ENCODE results near the gene RAE1. TPM values are rescaled to one million over a fixed set of nuclear protein-coding genes. Genes with fewer than 3 reads are reported as not detected.
A peak's percentile ranks its signal among the peaks of the same experiment; 100 is the strongest.

Gene RAE1
- total and polyA plus RNA-seq, 9 donors, result 19.9 to 30.5 (median 24.9) TPM

DNA sequence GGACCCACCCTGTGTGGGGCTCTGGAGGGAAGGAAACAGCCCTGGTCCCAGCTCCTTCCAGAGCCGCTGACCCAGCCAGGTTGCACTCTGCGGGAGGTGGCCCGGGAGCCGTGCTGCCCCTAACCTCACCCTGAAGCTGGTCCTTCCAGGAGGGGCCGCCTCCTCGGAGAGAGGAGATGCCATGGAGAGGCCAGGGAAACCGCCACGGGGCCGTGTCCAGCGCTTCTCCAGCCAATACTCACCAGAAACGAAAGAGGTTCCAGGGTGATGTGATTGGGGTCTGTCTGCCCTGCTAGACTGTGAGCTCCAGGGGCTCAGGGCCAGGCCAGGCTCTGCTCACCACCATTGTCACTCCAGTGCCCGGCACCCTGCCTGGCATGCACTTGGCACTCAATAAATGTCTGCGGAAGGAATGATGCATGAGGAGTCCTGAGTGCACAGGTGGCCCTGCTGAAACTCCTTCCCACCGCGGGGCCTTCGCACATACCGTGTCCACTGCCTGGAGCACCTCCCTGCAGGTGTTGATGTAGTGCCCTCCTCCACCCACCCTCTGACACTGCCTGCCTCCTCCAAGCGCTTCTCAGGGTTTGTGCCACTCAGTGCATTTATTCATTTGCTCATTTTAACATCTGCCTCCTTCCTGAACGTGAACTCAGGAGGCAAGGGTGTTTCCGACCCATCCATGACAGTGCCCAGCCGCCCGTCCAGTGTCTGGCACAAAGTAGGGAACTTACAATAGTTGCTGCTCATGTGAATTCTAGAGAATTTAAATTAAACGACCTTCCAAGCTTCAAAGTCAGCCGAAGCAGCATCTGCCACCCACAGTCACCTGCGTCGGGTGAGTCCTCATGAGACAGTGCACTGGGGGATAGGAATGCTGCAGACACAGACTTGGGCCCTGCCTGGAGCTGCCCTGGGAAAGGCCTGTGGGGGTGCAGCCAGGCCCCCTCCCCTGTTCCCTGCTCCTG, 70.5 kb downstream of the RAE1 start:
- no peak for DNase-seq
- Histone ChIP-seq H3K4me3 (ENCODE audit: low read length) (no peak overlapping the region), H3K9me3 (replicated peaks; ENCODE audit: control insufficient read depth, low read depth, low read length) (no peaks in the 10 kb centered on the region), H3K36me3 (ENCODE audit: control insufficient read depth, insufficient read depth, low read length) (no peaks in the 10 kb centered on the region), H3K4me1 (ENCODE audit: control insufficient read depth, insufficient read depth, low read length) (peaks cover 9% of the 10 kb centered on the region), H3K27ac (ENCODE audit: low read length) (no peak overlapping the region), H3K27me3 (ENCODE audit: control insufficient read depth, insufficient read depth, low read length) (no peaks in the 10 kb centered on the region)
- WGBS (ENCODE audit: insufficient coverage), result 77% methylated on average over 24 of the region's 26 CpGs

DNA sequence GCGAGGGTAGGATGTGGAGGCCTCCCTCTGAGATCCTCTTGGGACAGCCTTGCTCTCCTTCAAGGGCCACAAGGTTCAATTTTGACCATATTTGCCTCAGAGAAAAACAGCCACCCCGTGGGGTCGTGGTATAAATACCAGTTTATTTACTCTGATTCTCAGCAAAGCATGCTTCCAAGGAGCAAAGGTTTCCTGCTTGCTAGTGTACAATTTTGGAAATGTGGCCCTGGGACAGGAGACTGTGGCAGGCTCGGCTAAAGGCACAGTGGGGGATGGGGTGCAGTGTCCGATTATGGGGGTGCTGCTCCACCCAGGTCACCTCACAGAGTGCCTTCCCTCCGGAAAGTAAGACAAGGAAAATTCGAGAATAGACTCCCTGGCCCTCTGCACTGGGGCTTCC, 71.2 kb downstream of the RAE1 start:
- no peak overlapping the region for H3K4me3 ChIP-seq (ENCODE audit: low read length)
- no peaks in the 10 kb centered on the region for H3K9me3 ChIP-seq (replicated peaks; ENCODE audit: control insufficient read depth, low read depth, low read length)
- H3K27me3 ChIP-seq (ENCODE audit: control insufficient read depth, insufficient read depth, low read length), result no peaks in the 10 kb centered on the region
- 35% methylated on average over 4 of the region's 7 CpGs for WGBS (ENCODE audit: insufficient coverage)
- H3K4me1 ChIP-seq (ENCODE audit: control insufficient read depth, insufficient read depth, low read length), result peaks cover 9% of the 10 kb centered on the region
- H3K27ac ChIP-seq (ENCODE audit: low read length), result no peak overlapping the region
- no peak for DNase-seq
- no peaks in the 10 kb centered on the region for H3K36me3 ChIP-seq (ENCODE audit: control insufficient read depth, insufficient read depth, low read length)

DNA sequence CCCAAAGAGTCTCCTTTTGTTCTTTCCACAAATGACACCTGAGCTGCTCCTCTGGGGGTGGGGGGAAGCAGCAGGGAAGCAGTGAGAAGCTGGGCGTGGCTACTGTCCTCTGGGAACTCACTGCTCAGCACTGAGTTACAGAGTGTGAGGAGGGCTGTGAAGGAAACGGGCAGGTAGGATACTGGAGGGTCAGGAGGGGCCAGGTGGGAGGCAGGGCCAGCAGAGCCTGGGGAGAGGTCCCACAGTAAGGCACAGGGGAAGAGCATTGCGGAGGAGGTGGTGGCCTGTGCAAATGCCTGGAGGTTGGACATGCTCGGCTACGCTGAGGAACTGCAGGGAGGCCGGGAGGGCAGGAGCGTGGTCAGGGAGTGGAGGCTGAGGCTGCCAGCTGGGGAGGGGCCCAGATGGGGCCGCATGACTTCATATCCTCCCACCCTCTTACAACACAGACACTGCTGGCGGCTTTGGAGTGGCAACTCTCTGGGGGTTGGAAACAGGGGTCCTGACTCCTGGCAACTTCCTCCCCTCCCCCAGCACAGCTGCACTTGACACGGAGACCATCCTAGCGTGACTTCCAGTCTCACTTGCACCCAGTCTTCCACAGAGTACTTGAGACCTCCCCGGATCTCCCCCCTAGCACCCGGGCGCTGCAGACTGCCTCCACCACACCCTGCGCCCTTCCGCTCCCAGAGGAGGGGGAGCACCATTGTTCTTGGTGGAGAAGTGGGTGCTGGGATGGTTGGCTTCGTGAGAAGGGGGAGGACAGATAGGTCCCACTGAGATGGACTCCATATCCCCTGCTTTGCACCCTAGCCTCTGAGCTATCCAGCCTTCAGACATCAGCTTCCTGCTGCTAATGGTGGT, 74.3 kb downstream of the RAE1 start:
- 40% methylated on average over 3 of the region's 17 CpGs for WGBS (ENCODE audit: insufficient coverage)
- peak; percentile 29 for DNase-seq
- H3K27ac ChIP-seq (ENCODE audit: low read length), result no peak overlapping the region

DNA sequence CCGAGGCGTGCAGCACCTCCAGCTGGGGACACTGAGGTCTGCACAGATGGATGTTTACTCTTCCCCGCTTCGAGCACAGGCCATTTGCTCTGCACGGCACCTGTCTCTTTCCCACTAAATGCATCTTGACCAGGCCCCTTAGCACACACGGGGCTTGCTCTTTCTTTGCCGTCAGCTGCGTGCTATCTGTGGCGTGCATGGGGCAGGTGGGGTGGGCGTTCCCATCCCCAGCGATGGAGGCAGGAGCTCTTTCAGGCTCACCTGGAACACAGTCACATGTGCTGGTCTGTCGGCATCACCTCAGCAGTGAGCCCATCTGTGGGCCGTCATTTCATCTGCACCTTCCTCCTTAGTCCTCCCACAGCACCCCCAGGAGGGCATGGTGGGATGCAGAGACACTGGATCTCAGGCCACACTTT, 75.2 kb downstream of the RAE1 start:
- Histone ChIP-seq H3K9me3 (replicated peaks; ENCODE audit: control insufficient read depth, low read depth, low read length) (no peaks in the 10 kb centered on the region), H3K4me1 (ENCODE audit: control insufficient read depth, insufficient read depth, low read length) (peaks cover 9% of the 10 kb centered on the region), H3K4me3 (ENCODE audit: low read length) (no peak overlapping the region), H3K27ac (ENCODE audit: low read length) (no peak overlapping the region), H3K36me3 (ENCODE audit: control insufficient read depth, insufficient read depth, low read length) (no peaks in the 10 kb centered on the region), H3K27me3 (ENCODE audit: control insufficient read depth, insufficient read depth, low read length) (no peaks in the 10 kb centered on the region)
- DNase-seq, result no peak
- 68% methylated on average over 9 of the region's 13 CpGs for WGBS (ENCODE audit: insufficient coverage)

More for the DNA sequence above, 74.3 kb downstream of the RAE1 start:
- Histone ChIP-seq H3K27me3 (ENCODE audit: control insufficient read depth, insufficient read depth, low read length) (no peaks in the 10 kb centered on the region), H3K9me3 (replicated peaks; ENCODE audit: control insufficient read depth, low read depth, low read length) (no peaks in the 10 kb centered on the region), H3K4me3 (ENCODE audit: low read length) (no peak overlapping the region), H3K4me1 (ENCODE audit: control insufficient read depth, insufficient read depth, low read length) (peaks cover 9% of the 10 kb centered on the region), H3K36me3 (ENCODE audit: control insufficient read depth, insufficient read depth, low read length) (no peaks in the 10 kb centered on the region)

DNA sequence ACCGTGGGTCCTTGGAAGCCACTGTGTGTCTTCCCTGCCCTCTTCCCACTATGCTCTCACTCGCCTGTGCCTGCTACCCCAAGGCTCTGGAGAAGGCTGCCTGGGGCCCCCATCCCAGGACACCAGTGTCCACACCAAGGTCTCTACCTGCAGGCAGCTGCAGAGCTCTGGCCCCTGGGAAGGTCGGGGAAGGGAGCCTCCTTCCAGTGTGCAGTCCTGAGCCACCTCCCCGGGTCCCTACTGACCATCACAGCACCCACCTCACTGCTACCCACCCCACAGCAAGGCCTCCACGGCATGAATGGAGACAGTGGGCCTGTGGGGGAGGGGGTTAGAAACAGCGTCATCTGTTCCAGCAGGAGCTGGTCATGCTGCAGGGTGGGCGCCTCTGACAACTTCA, 75.8 kb downstream of the RAE1 start:
- H3K36me3 ChIP-seq (ENCODE audit: control insufficient read depth, insufficient read depth, low read length), result no peaks in the 10 kb centered on the region
- H3K4me1 ChIP-seq (ENCODE audit: control insufficient read depth, insufficient read depth, low read length), result peaks cover 9% of the 10 kb centered on the region
- 90% methylated on average over 2 of the region's 7 CpGs for whole genome bisulfite sequencing (ENCODE audit: insufficient coverage)
- H3K4me3 ChIP-seq (ENCODE audit: low read length), result no peak overlapping the region
- H3K27me3 ChIP-seq (ENCODE audit: control insufficient read depth, insufficient read depth, low read length), result no peaks in the 10 kb centered on the region
- H3K27ac ChIP-seq (ENCODE audit: low read length), result no peak overlapping the region
- DNase-seq, result no peak
- H3K9me3 ChIP-seq (replicated peaks; ENCODE audit: control insufficient read depth, low read depth, low read length), result no peaks in the 10 kb centered on the region

DNA sequence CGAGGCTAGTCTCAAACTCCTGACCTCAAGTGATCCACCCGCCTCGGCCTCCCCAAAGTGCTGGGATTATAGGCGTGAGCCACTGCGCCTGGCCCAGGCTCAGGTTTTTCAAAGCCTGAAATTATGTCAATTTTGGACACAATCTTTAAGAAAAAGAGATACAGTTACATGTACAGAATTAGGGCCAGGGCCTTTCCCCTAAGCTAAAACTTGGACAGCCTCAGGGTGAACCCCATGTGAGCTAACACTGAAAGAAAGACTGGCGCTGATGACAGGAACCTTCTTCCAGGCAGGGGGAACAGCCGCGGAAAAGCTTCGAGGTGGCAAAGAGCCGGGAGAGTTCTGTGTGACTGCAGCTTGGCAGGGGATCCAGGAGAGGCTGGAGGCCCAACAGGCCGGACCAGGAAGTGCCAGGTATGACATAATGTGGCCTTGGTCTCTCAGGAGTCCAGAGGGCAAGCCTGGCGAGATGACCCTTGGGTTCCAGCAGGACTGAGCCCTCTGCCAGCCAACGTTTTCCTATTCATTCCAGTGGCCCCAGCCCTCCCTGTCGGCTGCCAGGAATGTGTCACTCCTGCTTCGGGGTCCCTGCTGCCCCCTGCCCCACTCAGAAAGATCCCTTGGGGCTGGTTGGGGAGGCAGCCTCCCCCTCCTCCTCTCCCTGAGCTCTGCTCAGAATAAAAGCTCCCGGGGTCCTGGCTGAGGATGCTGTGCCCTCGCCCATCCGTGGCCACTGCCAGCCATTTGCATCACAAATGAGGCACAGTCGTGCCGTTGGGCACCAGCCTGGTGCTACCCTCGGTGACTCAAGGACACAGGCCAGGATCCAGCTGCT, 77.5 kb downstream of the RAE1 start:
- Histone ChIP-seq H3K27ac (ENCODE audit: low read length) (no peak overlapping the region), H3K9me3 (replicated peaks; ENCODE audit: control insufficient read depth, low read depth, low read length) (no peaks in the 10 kb centered on the region), H3K4me1 (ENCODE audit: control insufficient read depth, insufficient read depth, low read length) (peaks cover 21% of the 10 kb centered on the region), H3K27me3 (ENCODE audit: control insufficient read depth, insufficient read depth, low read length) (no peaks in the 10 kb centered on the region), H3K36me3 (ENCODE audit: control insufficient read depth, insufficient read depth, low read length) (no peaks in the 10 kb centered on the region), H3K4me3 (ENCODE audit: low read length) (no peak overlapping the region)
- WGBS (ENCODE audit: insufficient coverage), result 58% methylated on average over 18 of the region's 21 CpGs
- peak; percentile 62 for DNase-seq

Other genes starting within 250 kb of the RAE1 start
- gene BMP7, start 84.6 kb upstream of the RAE1 start, total RNA-seq, result 3.8 TPM
- 10 to 100 TPM in 1 of 8 donors, 1 to 10 TPM in 7; 3.7 to 11.3 (median 5.4) TPM for gene BMP7, start 84.6 kb upstream of the RAE1 start, polyA plus RNA-seq (ENCODE audit: insufficient read depth in 1 of 8, insufficient read length in 8 of 8, low replicate concordance in 1 of 8)
- not detected for gene SPO11, start 21.5 kb upstream of the RAE1 start, total RNA-seq
- gene SPO11, start 21.5 kb upstream of the RAE1 start, polyA plus RNA-seq (ENCODE audit: insufficient read depth in 1 of 8, insufficient read length in 8 of 8, low replicate concordance in 1 of 8), result not detected
- gene RBM38, start 40.1 kb downstream of the RAE1 start, total RNA-seq, result 31.7 TPM
- 10 to 100 TPM; 46.0 to 63.7 (median 57.2) TPM for gene RBM38, start 40.1 kb downstream of the RAE1 start, polyA plus RNA-seq (ENCODE audit: insufficient read depth in 1 of 8, insufficient read length in 8 of 8, low replicate concordance in 1 of 8)
- gene CTCFL, start 173.9 kb downstream of the RAE1 start, total RNA-seq, result 0.04 TPM
- gene CTCFL, start 173.9 kb downstream of the RAE1 start, polyA plus RNA-seq (ENCODE audit: insufficient read depth in 1 of 8, insufficient read length in 8 of 8, low replicate concordance in 1 of 8), result under 1 TPM in 7 of 8 donors, not detected in 1; 0.07 to 0.24 (median 0.21) TPM
- 0.13 TPM for gene PCK1, start 209.9 kb downstream of the RAE1 start, total RNA-seq
- 1 to 10 TPM in 1 of 8 donors, under 1 TPM in 6, not detected in 1; 0.05 to 1.5 (median 0.20) TPM for gene PCK1, start 209.9 kb downstream of the RAE1 start, polyA plus RNA-seq (ENCODE audit: insufficient read depth in 1 of 8, insufficient read length in 8 of 8, low replicate concordance in 1 of 8)

Data from muscle of leg (tissue), 11 donors.